Right ventricle myocardium superior (tissue), 1 donor: ENCODE results near the gene MICALL2. TPM values are rescaled to one million over a fixed set of nuclear protein-coding genes. Genes with fewer than 3 reads are reported as not detected.

ENCODE experiments used
- ATAC-seq: fragments of 200-7000 bp; cut with Tn5 transposase; one replicate; pipeline ENCODE4 v1.9.1; 2020; ENCODE audit warnings: mild to moderate bottlenecking; ENCODE audit not compliant: poor library complexity
- DNase-seq: peaks from one replicate; pipeline ENCODE4 v3.0.0-alpha.2; 2020
- intact Hi-C: fragments of 100-400 bp; cut with DNase I; formaldehyde crosslinking; loops from one replicate; pipeline ENCODE4 v1.11.2; 2022
- total RNA-seq: library from RNA; stranded (reverse); fragmentation: NEBNext Ultra II Directional; extraction: Animal tissue kit (Norgen Biotek cat#: 25700); gene quantifications from one replicate; pipeline ENCODE4 v1.2.1, GENCODE V29; 2021
- donor health status: DM: no; HTN: yes; CAD: no; lungs with severe emphysema.

MICALL2 gene
- total RNA-seq, 1 donor from 2014 or later = 6.2 TPM

DNA sequence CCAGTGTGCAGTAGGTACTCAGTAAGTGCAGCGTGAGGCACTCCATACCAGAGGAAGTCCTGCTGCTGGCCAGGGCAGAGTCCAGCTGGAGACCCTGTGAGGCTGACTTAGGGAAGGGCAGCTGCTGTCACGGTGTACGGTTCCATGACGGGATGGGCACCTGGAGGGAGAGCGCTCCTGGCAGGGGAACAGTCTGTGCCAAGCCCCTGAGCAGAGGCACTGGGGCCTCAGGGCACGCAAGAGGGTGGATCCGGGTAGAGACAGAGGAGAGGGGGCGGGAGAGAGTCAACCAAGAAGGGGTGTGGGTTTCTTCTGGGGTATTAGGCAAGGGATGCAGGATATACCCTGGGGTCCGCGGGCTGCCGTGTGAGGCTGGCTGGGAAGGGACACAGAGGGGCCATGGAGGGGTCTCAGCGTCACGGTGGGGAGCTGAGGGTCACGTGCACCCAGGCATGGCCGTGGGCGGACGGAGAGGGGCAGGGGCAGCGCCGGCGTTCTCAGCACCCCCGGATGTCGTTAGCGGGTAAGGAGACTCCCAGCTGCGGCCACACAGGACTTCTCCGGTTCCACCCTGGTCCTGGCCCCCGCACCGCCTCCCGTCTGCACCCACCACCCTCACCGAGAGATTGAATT is 70.5 kb downstream of the MICALL2 start:
- intact Hi-C loops = no loop called here
- DNase-seq = no peak
- no peak for ATAC-seq

DNA sequence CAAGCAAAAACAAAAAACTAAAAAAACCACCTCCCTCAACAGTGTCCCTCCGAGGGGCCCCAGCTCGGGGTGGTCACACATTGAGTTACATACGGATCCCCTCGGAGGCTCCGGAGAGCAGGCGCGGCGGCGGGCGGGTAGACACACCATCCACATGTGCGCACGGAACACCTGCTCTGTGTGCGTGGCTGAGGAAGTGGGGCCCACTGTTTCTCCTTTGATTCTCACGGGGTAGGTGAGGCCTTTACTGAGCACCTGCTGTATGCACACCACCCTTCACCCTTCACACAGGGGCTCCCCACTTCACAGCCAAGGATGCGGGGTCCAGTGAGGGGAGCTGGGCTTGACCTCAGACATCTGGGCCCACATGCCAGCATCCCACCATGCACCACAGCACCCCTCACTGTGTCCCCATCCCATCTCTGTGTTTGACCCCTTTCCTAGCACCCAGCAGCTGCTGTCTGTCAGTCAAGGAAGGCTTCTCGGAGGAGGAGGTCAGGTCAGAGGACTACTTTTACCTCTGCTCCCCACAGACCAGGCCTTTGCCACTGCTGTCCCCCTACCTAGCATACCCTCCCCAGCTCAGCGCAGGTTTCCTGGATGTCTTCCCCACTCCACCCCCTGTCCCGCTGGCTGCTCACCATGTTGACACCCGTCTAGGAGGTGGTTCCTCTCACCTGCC is 71.1 kb downstream of the MICALL2 start:
- intact Hi-C loops = no loop called here
- no peak for ATAC-seq
- no peak for DNase-seq

DNA sequence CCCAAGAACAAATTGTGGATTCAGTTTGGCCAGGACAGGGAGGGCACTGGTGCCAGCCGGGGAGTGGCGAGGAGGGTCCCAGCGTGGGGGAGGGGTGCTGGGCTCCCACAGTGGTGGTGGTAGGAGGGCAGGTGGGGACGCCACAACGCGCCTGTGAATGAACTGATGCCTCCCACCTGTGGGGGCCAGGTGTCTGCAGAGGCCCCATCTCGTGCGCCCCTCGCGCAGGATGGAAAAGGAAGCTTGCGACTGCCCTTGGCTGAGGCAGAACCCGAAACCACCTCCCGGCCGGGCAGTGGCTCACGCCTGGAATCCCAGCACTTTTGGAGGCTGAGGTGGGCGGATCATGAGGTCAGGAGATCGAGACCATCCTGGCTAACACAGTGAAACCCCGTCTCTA is 72.0 kb downstream of the MICALL2 start:
- DNase-seq = no peak
- intact Hi-C loops = no loop called here
- no peak for ATAC-seq

DNA sequence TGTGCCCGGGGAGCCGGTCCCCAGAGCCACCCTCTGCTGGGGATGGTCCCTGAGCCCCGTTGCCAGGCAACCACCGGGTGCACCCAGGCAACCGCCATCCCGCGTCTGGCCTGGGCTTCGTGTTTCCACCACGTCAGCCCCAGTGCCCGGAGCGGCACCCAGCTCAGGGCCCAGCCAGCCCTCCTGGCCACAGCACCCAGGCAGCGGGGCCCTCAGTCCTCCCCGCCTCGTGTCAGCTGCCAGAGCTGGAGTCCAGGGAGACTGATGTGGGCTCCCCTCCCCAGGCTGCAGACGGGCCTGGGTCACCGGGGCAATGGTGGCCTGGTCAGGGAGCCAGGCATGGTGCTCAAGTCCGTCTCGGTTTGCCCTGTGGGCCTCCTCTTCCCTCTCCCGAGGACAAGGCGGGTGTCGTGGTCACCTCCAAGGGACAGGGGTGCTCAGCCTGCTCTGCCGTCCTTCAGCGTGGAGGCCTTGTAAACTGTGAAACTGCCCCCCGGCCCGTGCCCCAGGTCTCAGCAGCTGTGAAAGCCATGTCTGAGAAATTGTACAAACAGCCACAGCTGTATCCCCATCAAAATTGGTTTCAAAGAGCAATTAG is 72.5 kb downstream of the MICALL2 start:
- ATAC-seq (no peak), DNase-seq (no peak)
- intact Hi-C loops = no loop called here

DNA sequence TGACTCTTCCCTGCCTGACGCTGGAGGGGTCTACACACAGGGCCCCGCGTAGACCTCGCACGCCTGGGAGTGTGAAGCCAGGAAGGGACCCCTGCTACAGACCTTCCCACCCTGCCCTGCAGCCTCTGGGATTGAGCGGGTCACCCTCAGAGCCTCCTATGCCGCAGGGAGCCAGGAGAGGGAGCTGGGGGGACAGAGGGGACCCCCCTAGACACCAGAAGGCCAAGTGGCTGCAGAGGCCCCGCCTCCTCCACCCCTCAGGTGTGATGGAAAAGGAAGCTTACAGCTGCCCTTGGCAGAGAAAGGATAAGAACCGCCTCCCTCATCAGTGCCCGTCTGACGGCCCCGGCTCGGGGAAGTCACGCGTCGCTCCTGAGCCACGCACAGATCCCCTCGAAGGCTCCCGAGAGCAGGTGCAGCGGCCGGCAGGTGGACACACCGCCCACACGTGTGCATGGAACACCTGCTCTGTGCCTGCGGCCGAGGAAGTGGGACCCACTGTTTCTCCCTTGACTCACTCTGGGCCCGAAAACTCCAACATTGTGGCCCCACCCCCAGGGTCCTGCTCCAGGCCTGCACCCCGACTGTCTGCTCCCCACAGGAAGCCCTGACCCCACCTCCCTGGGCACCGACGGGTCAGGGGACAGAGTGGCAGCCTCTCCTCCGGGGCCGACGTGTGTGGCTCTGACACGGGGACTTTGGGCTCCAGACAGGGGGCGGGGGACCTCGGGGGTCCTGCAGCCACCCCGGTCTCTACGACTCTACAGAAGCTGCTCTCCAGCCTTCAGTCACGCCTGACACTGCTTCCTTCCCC is 73.3 kb downstream of the MICALL2 start:
- intact Hi-C loops = no loop called here
- DNase-seq = no peak
- no peak for ATAC-seq

DNA sequence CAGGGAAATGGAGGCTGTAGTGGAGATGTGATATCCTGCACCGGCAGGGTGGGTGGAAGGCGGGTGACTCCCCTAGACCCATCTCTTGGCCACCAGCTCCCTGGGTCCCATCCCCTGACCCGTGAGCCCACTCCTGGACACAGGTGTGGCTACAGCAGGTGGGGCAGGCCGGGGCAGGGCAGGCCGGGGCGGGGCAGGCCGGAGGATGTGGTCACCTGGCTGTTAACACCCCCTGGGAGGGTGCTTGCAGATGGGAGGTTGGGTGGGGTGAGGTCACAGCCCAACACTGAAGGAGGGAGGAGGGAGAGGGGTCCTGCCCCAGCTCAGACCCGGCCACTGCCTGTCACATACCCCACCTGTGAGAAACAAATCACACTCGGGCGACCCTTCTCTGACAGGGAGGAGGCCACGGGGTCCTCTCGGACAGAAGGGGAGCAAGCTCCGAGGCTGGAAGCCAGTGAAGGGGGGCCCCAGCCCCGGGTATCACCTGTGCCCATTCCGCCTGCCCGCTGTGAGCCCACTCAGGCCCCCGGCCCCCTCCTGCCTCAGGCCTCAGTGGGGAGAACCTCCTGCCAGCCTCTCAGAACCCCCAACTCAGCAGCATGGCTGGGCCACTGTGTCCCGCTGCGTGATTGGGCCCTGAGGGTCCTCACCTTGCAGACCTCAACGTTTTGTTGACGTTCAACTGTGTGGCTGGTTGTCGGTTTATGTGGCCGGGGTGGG is 74.0 kb downstream of the MICALL2 start:
- no peak for DNase-seq
- intact Hi-C loops = no loop called here
- no peak for ATAC-seq

Other genes with a start within 250 kb of the MICALL2 start
- not detected for gene UNCX, start 226.6 kb downstream of the MICALL2 start, total RNA-seq
- gene INTS1, start 44.9 kb upstream of the MICALL2 start, total RNA-seq = 29.2 TPM
- 59.4 TPM for gene MAFK, start 71.2 kb upstream of the MICALL2 start, total RNA-seq
- 0.30 TPM for gene TMEM184A, start 96.7 kb upstream of the MICALL2 start, total RNA-seq
- 12.1 TPM for gene PSMG3, start 110.6 kb upstream of the MICALL2 start, total RNA-seq
- gene ELFN1, start 210.8 kb upstream of the MICALL2 start, total RNA-seq = 10.8 TPM